ENCODE data around the gene SASH1. TPM values are rescaled to one million over a fixed set of nuclear protein-coding genes. Genes with fewer than 3 reads are reported as not detected.

Gene SASH1
- total and polyA plus RNA-seq, 9 of the 15 experiments (the other 6 are each of a cell fraction or from before 2014, with no cell fraction given): 0.35 to 3.5 (median 1.6) TPM

DNA sequence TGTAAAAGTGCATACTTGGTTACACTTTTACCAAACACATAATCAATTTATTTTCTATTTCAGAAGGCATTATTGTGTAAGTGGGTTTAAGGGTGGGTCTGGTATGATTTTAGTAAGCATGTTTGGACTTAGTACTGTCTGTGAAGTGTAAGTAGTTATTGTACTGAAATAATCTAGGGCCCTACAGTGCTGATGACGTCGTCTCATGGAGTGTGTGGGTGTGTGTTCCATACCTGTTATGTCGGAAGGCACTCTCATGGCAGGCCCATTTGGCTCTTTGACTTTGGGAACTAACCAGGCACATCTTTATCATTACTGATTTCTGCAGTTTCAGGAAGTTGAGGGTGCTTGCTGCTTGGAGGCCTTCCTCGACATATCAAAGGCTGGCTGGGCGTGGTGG is 155.1 kb downstream of the SASH1 start:
- FAIRE-seq (no peak), ATAC-seq (no peak), DNase-seq (ENCODE audit: extremely low read depth in 1 of 4, low spot score in 3 of 4) (no peak)
- H3K27ac ChIP-seq (ENCODE audit: extremely low read depth, low read depth, low read length): no peak overlapping the region
- H3K4me3 ChIP-seq: no peak overlapping the region
- TF ChIP-seq ZNF24 (IDR thresholded peaks at IDR 0.05) (no peak), ZNF124 (CRISPR knock-in tag; IDR thresholded peaks at IDR 0.05) (no peak), ATF1 (CRISPR knock-in tag; IDR thresholded peaks at IDR 0.05) (no peak), ATF1 (tag; IDR thresholded peaks at IDR 0.05) (no peak), DDX20 (tag; IDR thresholded peaks at IDR 0.05; ENCODE audit: low read depth) (no peak), MXI1 (IDR thresholded peaks at IDR 0.05; ENCODE audit: low read depth, low read length) (no peak), HDGF (IDR thresholded peaks at IDR 0.05) (no peak), RAD21 (CRISPR knock-in tag; conservative IDR thresholded peaks at IDR 0.05 in 1 of 2, IDR thresholded peaks at IDR 0.05 in 1 of 2) (no peak), HLTF (IDR thresholded peaks at IDR 0.05) (no peak), ZHX1 (conservative IDR thresholded peaks at IDR 0.05; ENCODE audit: low read length) (no peak), EHMT2 (IDR thresholded peaks at IDR 0.05) (no peak), SNIP1 (IDR thresholded peaks at IDR 0.05; ENCODE audit: low read depth) (no peak)
- TF ChIP-seq, protein P1, sequence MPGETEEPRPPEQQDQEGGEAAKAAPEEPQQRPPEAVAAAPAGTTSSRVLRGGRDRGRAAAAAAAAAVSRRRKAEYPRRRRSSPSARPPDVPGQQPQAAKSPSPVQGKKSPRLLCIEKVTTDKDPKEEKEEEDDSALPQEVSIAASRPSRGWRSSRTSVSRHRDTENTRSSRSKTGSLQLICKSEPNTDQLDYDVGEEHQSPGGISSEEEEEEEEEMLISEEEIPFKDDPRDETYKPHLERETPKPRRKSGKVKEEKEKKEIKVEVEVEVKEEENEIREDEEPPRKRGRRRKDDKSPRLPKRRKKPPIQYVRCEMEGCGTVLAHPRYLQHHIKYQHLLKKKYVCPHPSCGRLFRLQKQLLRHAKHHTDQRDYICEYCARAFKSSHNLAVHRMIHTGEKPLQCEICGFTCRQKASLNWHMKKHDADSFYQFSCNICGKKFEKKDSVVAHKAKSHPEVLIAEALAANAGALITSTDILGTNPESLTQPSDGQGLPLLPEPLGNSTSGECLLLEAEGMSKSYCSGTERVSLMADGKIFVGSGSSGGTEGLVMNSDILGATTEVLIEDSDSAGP (CRISPR knock-in tag; IDR thresholded peaks at IDR 0.05): no peak
- H2AFZ ChIP-seq (ENCODE audit: low read depth, low read length): no peak overlapping the region
- H3K9me3 ChIP-seq (replicated peaks; ENCODE audit: control insufficient read depth, insufficient read depth, low read depth, low read length): no peaks in the 10 kb centered on the region
- BruUV-seq (replicated peaks): no TSS peak
- H3K9ac ChIP-seq (ENCODE audit: insufficient read depth in 1 of 2, low read depth in 2 of 2, low read length in 2 of 2): no peak overlapping the region
- in situ Hi-C loops (cut with MboI) (no loop called here), intact Hi-C loops (cut with micrococcal nuclease) (no loop called here)
- H3K36me3 ChIP-seq (ENCODE audit: control insufficient read depth, insufficient read depth, low read length): no peaks in the 10 kb centered on the region
- H3K27me3 ChIP-seq (ENCODE audit: control insufficient read depth in 2 of 2, insufficient read depth in 2 of 2, low read length in 2 of 2): peaks cover 23 to 29% of the 10 kb centered on the region in 2 experiments; a peak in 4 of 5 replicates
- H3K4me1 ChIP-seq (replicated peaks in 1 of 2; ENCODE audit: control insufficient read depth in 2 of 2, insufficient read depth in 2 of 2, low read length in 2 of 2): no peaks in the 10 kb centered on the region
- H3K4me2 ChIP-seq (ENCODE audit: insufficient read depth, low read length): no peak overlapping the region
- no peaks in the 10 kb centered on the region for H3K9me1 ChIP-seq (ENCODE audit: control insufficient read depth, insufficient read depth, low read length)
- WGBS (ENCODE audit: insufficient coverage, low coverage, missing lambda C conversion rate): 3% methylated on average over 5 of the region's 5 CpGs
- ChIA-PET CTCF (ENCODE audit: low intra/inter-chr PET ratio) (no interaction called here), POLR2A (no interaction called here)
- no peaks in the 10 kb centered on the region for H4K20me1 ChIP-seq (replicated peaks; ENCODE audit: control insufficient read depth, insufficient read depth, low read length)
- H3K79me2 ChIP-seq (ENCODE audit: control insufficient read depth, insufficient read depth, low read length): no peaks in the 10 kb centered on the region
